OCI-LY3 (cell line): ENCODE measurements around the gene TLR6.

Experiments used
- H2AFZ ChIP-seq: fragments of 200-600, 300-600 bp; shearing (Covaris generic); 2 replicates; pipeline ENCODE4 v1.6.0; 2014; ENCODE audit warnings: antibody characterized with exemption, low read depth, low read length
- H3K27ac ChIP-seq: fragments of 200-600, 300-600 bp; sonication (generic); 2 replicates; pipeline ENCODE4 v1.5.1; 2014; ENCODE audit warnings: mild to moderate bottlenecking, low read length, moderate library complexity, mixed read lengths
- H3K27me3 ChIP-seq: fragments of 200-600, 300-600 bp; sonication (generic); 2 replicates; pipeline ENCODE4 v1.6.1; 2014; ENCODE audit warnings: low read depth, low read length, mixed read lengths
- H3K36me3 ChIP-seq: fragments of 200-600, 300-600 bp; sonication (generic); replicated peaks from 2 replicates; pipeline ENCODE3; 2014; ENCODE audit warnings: low read depth, low read length, mixed read lengths
- H3K4me1 ChIP-seq: fragments of 300-600, 200-600 bp; sonication (generic); 2 replicates; pipeline ENCODE4 v1.6.1; 2014; ENCODE audit warnings: low read length, mixed read lengths
- H3K4me2 ChIP-seq: fragments of 200-600, 300-600 bp; sonication (generic); 2 replicates; pipeline ENCODE4 v1.6.1; 2014; ENCODE audit warnings: low read length, mixed read lengths
- H3K4me3 ChIP-seq: fragments of 300-600, 200-600 bp; sonication (generic); 2 replicates; pipeline ENCODE4 v1.5.1; 2014; ENCODE audit warnings: antibody characterized with exemption, mild to moderate bottlenecking, low read length, moderate library complexity
- H3K79me2 ChIP-seq: fragments of 300-600, 200-600 bp; shearing (Covaris generic); 2 replicates; pipeline ENCODE4 v1.6.1; 2014; ENCODE audit warnings: mild to moderate bottlenecking, low read length, mixed read lengths
- H3K9ac ChIP-seq: fragments of 300-600, 200-600 bp; shearing (Covaris generic); 2 replicates; pipeline ENCODE4 v1.6.0; 2014; ENCODE audit warnings: mild to moderate bottlenecking, low read length, moderate library complexity
- H3K9me3 ChIP-seq: fragments of 200-600, 300-600 bp; shearing (Covaris generic); 2 replicates; pipeline ENCODE4 v1.6.1; 2014; ENCODE audit warnings: low read length, mixed read lengths; ENCODE audit not compliant: insufficient read depth
- H4K20me1 ChIP-seq: fragments of 200-600, 300-600 bp; sonication (generic); 2 replicates; pipeline ENCODE4 v1.6.1; 2016; ENCODE audit warnings: low read length, mixed read lengths; ENCODE audit not compliant: insufficient read depth
- EZH2phosphoT487 ChIP-seq: fragments of 200-600 bp; shearing (Covaris generic); IDR thresholded peaks from 2 replicates; pipeline ENCODE4 v1.6.1; 2018; ENCODE audit warnings: antibody characterized with exemption, mixed run types, low read depth
- TF ChIP-seq, protein P1 (sequence below): fragments of 200-600, 300-600 bp; sonication (generic); IDR thresholded peaks from 2 replicates; pipeline ENCODE4 v1.5.1; 2014; ENCODE audit warnings: antibody characterized with exemption, low read length, low read depth

Gene TLR6

DNA sequence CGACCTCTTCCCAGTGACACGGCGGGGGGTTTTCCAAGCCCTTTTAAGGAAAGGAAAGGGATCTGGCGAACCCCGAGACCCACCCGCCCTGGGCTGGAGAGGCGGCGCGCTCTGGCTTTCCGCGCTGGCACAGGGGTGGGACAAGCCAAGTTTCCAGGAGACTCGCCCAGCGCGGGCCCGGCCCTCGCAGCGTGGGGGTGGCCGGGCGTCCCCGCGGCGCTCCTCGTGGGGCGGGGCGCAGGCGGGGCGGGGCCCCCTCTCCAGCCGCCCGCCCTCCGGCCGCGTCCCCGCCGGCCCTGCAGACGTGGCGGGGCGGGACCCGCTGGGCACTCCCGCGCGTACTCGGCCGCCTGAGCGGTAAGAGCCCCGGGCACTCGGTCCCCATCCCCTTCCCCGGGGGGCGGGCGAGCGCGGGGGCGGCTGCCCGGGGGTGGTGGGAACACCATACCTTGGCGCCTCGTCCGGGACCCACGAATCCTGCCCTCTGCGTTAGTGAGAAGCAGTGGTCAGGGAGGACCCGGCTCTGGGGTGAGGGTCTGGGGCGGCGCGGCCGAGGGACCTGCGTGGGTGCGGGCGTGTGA lies 11.0 kb upstream of the TLR6 start, which contains the start of gene FAM114A1:
FAM114A1 (plus strand) TSS at position 329 of the 581 bp plus-strand sequence. CDS start 10,273 bp downstream, outside the sequence.
- Histone ChIP-seq H2AFZ (peak within 1 kb of the TSS; percentile 91), H3K4me3 (peak within 1 kb of the TSS; percentile 81), H3K36me3 (no peaks in the 10 kb centered on the region), H3K79me2 (no peaks in the 10 kb centered on the region), H4K20me1 (no peaks in the 10 kb centered on the region), H3K9ac (peak within 1 kb of the TSS; percentile 77), H3K9me3 (no peaks in the 10 kb centered on the region), H3K27me3 (no peaks in the 10 kb centered on the region), H3K4me2 (peak within 1 kb of the TSS; percentile 88), H3K4me1 (peaks cover 16% of the 10 kb centered on the region), H3K27ac (no peak within 1 kb of the TSS)
- TF ChIP-seq, protein P1, sequence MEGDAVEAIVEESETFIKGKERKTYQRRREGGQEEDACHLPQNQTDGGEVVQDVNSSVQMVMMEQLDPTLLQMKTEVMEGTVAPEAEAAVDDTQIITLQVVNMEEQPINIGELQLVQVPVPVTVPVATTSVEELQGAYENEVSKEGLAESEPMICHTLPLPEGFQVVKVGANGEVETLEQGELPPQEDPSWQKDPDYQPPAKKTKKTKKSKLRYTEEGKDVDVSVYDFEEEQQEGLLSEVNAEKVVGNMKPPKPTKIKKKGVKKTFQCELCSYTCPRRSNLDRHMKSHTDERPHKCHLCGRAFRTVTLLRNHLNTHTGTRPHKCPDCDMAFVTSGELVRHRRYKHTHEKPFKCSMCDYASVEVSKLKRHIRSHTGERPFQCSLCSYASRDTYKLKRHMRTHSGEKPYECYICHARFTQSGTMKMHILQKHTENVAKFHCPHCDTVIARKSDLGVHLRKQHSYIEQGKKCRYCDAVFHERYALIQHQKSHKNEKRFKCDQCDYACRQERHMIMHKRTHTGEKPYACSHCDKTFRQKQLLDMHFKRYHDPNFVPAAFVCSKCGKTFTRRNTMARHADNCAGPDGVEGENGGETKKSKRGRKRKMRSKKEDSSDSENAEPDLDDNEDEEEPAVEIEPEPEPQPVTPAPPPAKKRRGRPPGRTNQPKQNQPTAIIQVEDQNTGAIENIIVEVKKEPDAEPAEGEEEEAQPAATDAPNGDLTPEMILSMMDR = no peak
- TF ChIP-seq EZH2phosphoT487 = no peak

DNA sequence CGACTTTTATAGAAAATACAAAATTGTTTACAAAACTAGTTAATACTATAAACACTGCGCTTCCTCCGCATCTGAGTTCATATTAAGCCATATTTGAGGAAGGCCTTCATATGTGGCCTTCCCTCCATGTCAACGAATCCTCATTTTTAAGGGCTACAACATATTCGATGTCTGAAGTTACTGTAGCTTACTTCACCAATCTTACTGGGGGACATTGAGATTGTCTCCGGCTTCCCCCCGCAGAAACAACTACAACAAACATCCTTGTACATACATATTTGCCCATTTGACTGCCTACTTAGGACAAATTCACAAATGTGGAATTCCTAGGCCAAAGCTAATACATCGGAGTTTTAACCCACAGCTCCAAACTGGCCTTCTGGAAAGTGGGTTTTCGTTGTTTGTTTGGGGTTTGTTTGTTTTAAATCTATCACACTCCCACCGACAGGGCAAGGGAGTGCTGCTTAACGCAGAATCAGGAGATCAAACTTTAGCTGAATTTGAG lies 10.4 kb upstream of the TLR6 start:
- H2AFZ ChIP-seq = peak overlapping the region; percentile 91
- peaks cover 16% of the 10 kb centered on the region for H3K4me1 ChIP-seq
- no peaks in the 10 kb centered on the region for H4K20me1 ChIP-seq
- H3K4me2 ChIP-seq = peak overlapping the region; percentile 88
- H3K36me3 ChIP-seq = no peaks in the 10 kb centered on the region
- no peak overlapping the region for H3K27ac ChIP-seq
- no peaks in the 10 kb centered on the region for H3K27me3 ChIP-seq
- peak overlapping the region; percentile 77 for H3K9ac ChIP-seq
- no peaks in the 10 kb centered on the region for H3K9me3 ChIP-seq
- H3K4me3 ChIP-seq = peak overlapping the region; percentile 81
- TF ChIP-seq, protein P1 = no peak
- no peak for TF ChIP-seq EZH2phosphoT487
- no peaks in the 10 kb centered on the region for H3K79me2 ChIP-seq

- H3K4me1 ChIP-seq = peaks cover 26% of the 10 kb centered on the region
- no peaks in the 10 kb centered on the region for H3K79me2 ChIP-seq
- H3K36me3 ChIP-seq = no peaks in the 10 kb centered on the region
- H4K20me1 ChIP-seq = no peaks in the 10 kb centered on the region
- peak overlapping the region; percentile 87 for H2AFZ ChIP-seq
- no peaks in the 10 kb centered on the region for H3K9me3 ChIP-seq
- peak overlapping the region; percentile 29; the same call in 1 of the 2 replicates for H3K4me2 ChIP-seq
- H3K9ac ChIP-seq = no peak overlapping the region
- H3K27ac ChIP-seq = no peak overlapping the region
- TF ChIP-seq, protein P1 = no peak
- no peak for TF ChIP-seq EZH2phosphoT487
- no peak overlapping the region for H3K4me3 ChIP-seq
- no peaks in the 10 kb centered on the region for H3K27me3 ChIP-seq
Observed at GRCh38 chr4:38865445-38865844, 8.8 kb upstream of the TLR6 start.

GRCh38 chr4:38861791-38862190 lies 5.2 kb upstream of the TLR6 start:
- no peaks in the 10 kb centered on the region for H3K79me2 ChIP-seq
- H3K4me2 ChIP-seq = no peak overlapping the region
- H2AFZ ChIP-seq = no peak overlapping the region
- H3K27ac ChIP-seq = no peak overlapping the region
- TF ChIP-seq, protein P1 = no peak
- no peak for TF ChIP-seq EZH2phosphoT487
- no peaks in the 10 kb centered on the region for H3K36me3 ChIP-seq
- H4K20me1 ChIP-seq = no peaks in the 10 kb centered on the region
- H3K4me3 ChIP-seq = no peak overlapping the region
- peaks cover 44% of the 10 kb centered on the region for H3K4me1 ChIP-seq
- no peak overlapping the region for H3K9ac ChIP-seq
- no peaks in the 10 kb centered on the region for H3K27me3 ChIP-seq
- H3K9me3 ChIP-seq = no peaks in the 10 kb centered on the region
